GM12878 (cell line): ENCODE data around the gene THADA. TPM values are rescaled to one million over a fixed set of nuclear protein-coding genes. Genes with fewer than 3 reads are reported as not detected.
A peak's percentile ranks its signal among the peaks of the same experiment; 100 is the strongest.

Experiments used
- CBFB ChIP-seq: IDR thresholded peaks from 2 replicates; pipeline ENCODE4 v1.6.1; 2016; ENCODE audit warnings: antibody characterized with exemption, low read depth
- DPF2 ChIP-seq: fragments of 450-650 bp; IDR thresholded peaks from 2 replicates; pipeline ENCODE4 v1.6.1; 2017; ENCODE audit warnings: mild to moderate bottlenecking
- EGR1 ChIP-seq, 2 experiments: IDR thresholded peaks; 1 replicate in 1 of 2; 2 replicates in 1 of 2; pipeline ENCODE4 v1.6.1; 2011 to 2012; ENCODE audit warnings: low read depth in 2 of 2, low read length in 2 of 2, borderline replicate concordance in 1 of 2, mild to moderate bottlenecking in 1 of 2, moderate library complexity in 1 of 2
- ELK1 ChIP-seq: IDR thresholded peaks from 2 replicates; pipeline ENCODE4 v1.6.1; 2012; ENCODE audit warnings: low read depth, low read length, improper control_type of control experiment
- EP300 ChIP-seq, 2 experiments: fragments of 150-350 bp in 1 of 2; IDR thresholded peaks; 2 replicates each; pipeline ENCODE4 v1.6.1; 2011 to 2012; ENCODE audit warnings: low read depth in 2 of 2, low read length in 2 of 2, borderline replicate concordance in 1 of 2, improper control_type of control experiment in 1 of 2, inconsistent platforms in 1 of 2; ENCODE audit not compliant: control insufficient read depth in 1 of 2
- HSF1 ChIP-seq: fragments of 150-350 bp; IDR thresholded peaks from 2 replicates; pipeline ENCODE4 v1.6.1; 2014; ENCODE audit warnings: mild to moderate bottlenecking, low read depth, low read length
- MEF2B ChIP-seq: fragments of 450-650 bp; IDR thresholded peaks from 2 replicates; pipeline ENCODE4 v1.6.1; 2018; ENCODE audit warnings: mild to moderate bottlenecking, moderate library complexity; ENCODE audit not compliant: partially characterized antibody, poor library complexity, severe bottlenecking
- MTA2 ChIP-seq: fragments of 450-650 bp; IDR thresholded peaks from 2 replicates; pipeline ENCODE4 v1.6.1; 2016; ENCODE audit warnings: low read depth, mild to moderate bottlenecking, moderate library complexity
- RAD21 ChIP-seq: IDR thresholded peaks from 2 replicates; pipeline ENCODE4 v1.6.1; 2011; ENCODE audit warnings: mild to moderate bottlenecking, low read depth, low read length, moderate library complexity; ENCODE audit not compliant: insufficient read depth
- RCOR1 ChIP-seq: conservative IDR thresholded peaks from 2 replicates; pipeline ENCODE4 v1.6.1; 2012; ENCODE audit warnings: low read depth, low read length, improper control_type of control experiment
- RELA ChIP-seq: fragments of 450-650 bp; IDR thresholded peaks from 2 replicates; pipeline ENCODE4 v1.8.0; 2014; ENCODE audit warnings: borderline replicate concordance; ENCODE audit not compliant: partially characterized antibody
- RELB ChIP-seq: fragments of 450-650 bp; IDR thresholded peaks from 2 replicates; pipeline ENCODE4 v1.6.1; 2017; ENCODE audit warnings: low read depth, mild to moderate bottlenecking, moderate library complexity
- RUNX3 ChIP-seq: IDR thresholded peaks from 2 replicates; pipeline ENCODE4 v1.6.1; 2012; ENCODE audit warnings: low read length, inconsistent platforms
- SPI1 ChIP-seq: IDR thresholded peaks from 2 replicates; pipeline ENCODE4 v1.6.1; 2011; ENCODE audit warnings: low read depth, mild to moderate bottlenecking, low read length, moderate library complexity, borderline replicate concordance; ENCODE audit not compliant: insufficient read depth
- STAT1 ChIP-seq: fragments of 450-650 bp; conservative IDR thresholded peaks from 2 replicates; pipeline ENCODE4 v1.6.1; 2014; ENCODE audit warnings: antibody characterized with exemption, mild to moderate bottlenecking
- TAF1 ChIP-seq: IDR thresholded peaks from 2 replicates; pipeline ENCODE4 v1.6.1; 2011; ENCODE audit warnings: mild to moderate bottlenecking, low read depth, low read length, borderline replicate concordance
- TCF12 ChIP-seq: IDR thresholded peaks from 2 replicates; pipeline ENCODE4 v1.6.1; 2011; ENCODE audit warnings: low read depth, mild to moderate bottlenecking, low read length
- TCF7 ChIP-seq: IDR thresholded peaks from 2 replicates; pipeline ENCODE4 v1.6.1; 2014; ENCODE audit warnings: antibody characterized with exemption, borderline replicate concordance
- ZNF207 ChIP-seq: fragments of 450-650 bp; IDR thresholded peaks from 2 replicates; pipeline ENCODE4 v1.6.1; 2014; ENCODE audit warnings: antibody characterized with exemption, mild to moderate bottlenecking, borderline replicate concordance
- polyA plus RNA-seq, 11 experiments: library from polyadenylated mRNA; depleted of rRNA in 4 of 11; unstranded in 6 of 11; stranded (reverse) in 5 of 11; fragments of >200 nt; fragmentation: Nextera tagmentation in 4 of 11; fragmentation: Illumina TruSeq in 1 of 11; extraction: Ambion mirVana in 4 of 11; extraction: Trizol in 1 of 11; gene quantifications; 1 replicate in 1 of 11; 2 replicates in 10 of 11; pipeline versions ENCODE4 v1.2.1 to v1.2.3, GENCODE V29; 2011 to 2016; ENCODE audit warnings: inconsistent platforms in 2 of 11, missing spikeins in 2 of 11, low read depth in 1 of 11
- total RNA-seq, 4 experiments: library from RNA; depleted of rRNA in 3 of 4; stranded (reverse); fragments of >200 nt in 3 of 4; fragmentation: Illumina TruSeq in 1 of 4; extraction: Trizol in 1 of 4; gene quantifications; 2 replicates each; pipeline versions ENCODE4 v1.2.1 to v1.2.3, GENCODE V29; 2013 to 2021
- TF ChIP-seq, protein P1 (sequence below): fragments of 450-650 bp; IDR thresholded peaks from 2 replicates; pipeline ENCODE4 v1.6.1; 2018; ENCODE audit warnings: borderline replicate concordance, mild to moderate bottlenecking; ENCODE audit not compliant: partially characterized antibody
- TF ChIP-seq, protein P2 (sequence below): IDR thresholded peaks from 2 replicates; pipeline ENCODE4 v1.6.1; 2011; ENCODE audit warnings: borderline replicate concordance, low read depth, mild to moderate bottlenecking, moderate library complexity, mixed read lengths, low read length; ENCODE audit not compliant: insufficient read depth; ENCODE audit errors: extremely low read length

THADA gene
- total and polyA plus RNA-seq, 10 of the 15 experiments (the other 5 are each of a cell fraction or from before 2014, with no cell fraction given): 14.6 to 33.2 (median 23.2) TPM

- TF ChIP-seq, protein P1, sequence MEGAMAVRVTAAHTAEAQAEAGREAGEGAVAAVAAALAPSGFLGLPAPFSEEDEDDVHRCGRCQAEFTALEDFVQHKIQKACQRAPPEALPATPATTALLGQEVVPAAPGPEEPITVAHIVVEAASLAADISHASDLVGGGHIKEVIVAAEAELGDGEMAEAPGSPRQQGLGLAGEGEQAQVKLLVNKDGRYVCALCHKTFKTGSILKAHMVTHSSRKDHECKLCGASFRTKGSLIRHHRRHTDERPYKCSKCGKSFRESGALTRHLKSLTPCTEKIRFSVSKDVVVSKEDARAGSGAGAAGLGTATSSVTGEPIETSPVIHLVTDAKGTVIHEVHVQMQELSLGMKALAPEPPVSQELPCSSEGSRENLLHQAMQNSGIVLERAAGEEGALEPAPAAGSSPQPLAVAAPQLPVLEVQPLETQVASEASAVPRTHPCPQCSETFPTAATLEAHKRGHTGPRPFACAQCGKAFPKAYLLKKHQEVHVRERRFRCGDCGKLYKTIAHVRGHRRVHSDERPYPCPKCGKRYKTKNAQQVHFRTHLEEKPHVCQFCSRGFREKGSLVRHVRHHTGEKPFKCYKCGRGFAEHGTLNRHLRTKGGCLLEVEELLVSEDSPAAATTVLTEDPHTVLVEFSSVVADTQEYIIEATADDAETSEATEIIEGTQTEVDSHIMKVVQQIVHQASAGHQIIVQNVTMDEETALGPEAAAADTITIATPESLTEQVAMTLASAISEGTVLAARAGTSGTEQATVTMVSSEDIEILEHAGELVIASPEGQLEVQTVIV: no peak
- TF ChIP-seq SPI1 (peak; percentile 44; the same call in 1 of the 2 replicates), EP300 (IDR thresholded peaks at IDR 0.05; ENCODE audit: borderline replicate concordance in 1 of 2, control insufficient read depth in 1 of 2, low read depth in 2 of 2, low read length in 2 of 2) (peak; percentile 98; a peak in 3 of 4 replicates), RELB (peak; percentile 96), TCF12 (peak; percentile 99), RUNX3 (peak; percentile 97), TAF1 (peak; percentile 49; the same call in 1 of the 2 replicates), EGR1 (IDR thresholded peaks at IDR 0.05; ENCODE audit: borderline replicate concordance in 1 of 2, low read depth in 2 of 2, low read length in 2 of 2) (no peak), ELK1 (no peak), STAT1 (no peak), TCF7 (peak; percentile 64; the same call in 1 of the 2 replicates), RELA (peak; percentile 98), CBFB (peak; percentile 79), MEF2B (peak; percentile 74), MTA2 (peak; percentile 89), DPF2 (peak; percentile 84), ZNF207 (0 out of 2 replicates have a peak, but pooled peaks have one; percentile 14), HSF1 (no peak), RAD21 (0 out of 2 replicates have a peak, but pooled peaks have one; percentile 27), RCOR1 (peak; percentile 10; the same call in 1 of the 2 replicates)
- TF ChIP-seq, protein P2, sequence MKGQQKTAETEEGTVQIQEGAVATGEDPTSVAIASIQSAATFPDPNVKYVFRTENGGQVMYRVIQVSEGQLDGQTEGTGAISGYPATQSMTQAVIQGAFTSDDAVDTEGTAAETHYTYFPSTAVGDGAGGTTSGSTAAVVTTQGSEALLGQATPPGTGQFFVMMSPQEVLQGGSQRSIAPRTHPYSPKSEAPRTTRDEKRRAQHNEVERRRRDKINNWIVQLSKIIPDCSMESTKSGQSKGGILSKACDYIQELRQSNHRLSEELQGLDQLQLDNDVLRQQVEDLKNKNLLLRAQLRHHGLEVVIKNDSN: peak; percentile 60
These were observed 193.8 kb downstream of the THADA start (continued) for GRCh38 chr2:43402002-43402401.
